GM19099 (cell line): ENCODE results near the gene CTNNAL1.

Experiments used
- POLR2A ChIP-seq: IDR thresholded peaks from 3 replicates; pipeline ENCODE4 v1.6.1; 2011; ENCODE audit warnings: low read depth; ENCODE audit not compliant: insufficient read length; ENCODE audit errors: extremely low read depth

Gene CTNNAL1

DNA sequence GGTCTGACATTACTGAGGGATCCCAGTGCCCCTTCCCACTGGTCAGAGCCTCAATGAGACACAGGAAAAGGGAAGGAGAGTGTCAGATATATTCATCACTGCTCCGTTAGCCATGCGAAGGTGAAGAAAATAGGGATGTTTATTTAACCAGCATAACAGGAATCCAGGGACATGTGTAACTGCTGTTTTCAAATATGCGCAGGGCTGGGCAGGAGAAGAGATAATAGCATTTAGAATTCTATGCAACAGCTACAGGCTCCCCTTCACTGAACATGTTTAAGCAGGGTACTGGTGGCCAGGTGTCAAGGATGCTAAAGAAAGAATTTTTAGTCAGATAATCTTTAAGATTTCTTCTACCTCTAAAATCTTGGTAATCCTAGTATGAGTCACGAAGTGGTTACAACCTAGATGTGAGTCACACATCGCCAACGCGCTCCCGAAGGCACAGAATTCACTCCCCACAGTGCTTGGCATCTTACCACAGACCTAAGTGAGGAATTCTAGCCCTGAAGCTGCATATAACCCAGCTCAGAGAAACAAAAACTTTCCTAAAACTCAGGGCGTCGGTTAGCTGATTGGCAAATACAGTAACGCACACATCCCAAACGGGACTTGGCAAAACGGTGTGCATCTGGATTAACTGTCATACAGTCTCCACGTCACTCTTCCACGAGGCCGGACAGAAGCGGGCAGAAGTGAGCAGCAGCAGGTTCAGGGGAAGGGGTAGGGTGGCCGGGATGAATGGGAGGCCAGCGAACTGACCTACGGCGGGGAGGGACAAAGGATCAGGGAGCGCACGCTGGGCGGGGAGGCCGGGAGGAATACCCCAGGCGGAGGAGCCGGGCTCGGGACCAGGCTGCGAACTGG is 1.1 kb downstream of the CTNNAL1 start:
- TF ChIP-seq POLR2A, result no peak

DNA sequence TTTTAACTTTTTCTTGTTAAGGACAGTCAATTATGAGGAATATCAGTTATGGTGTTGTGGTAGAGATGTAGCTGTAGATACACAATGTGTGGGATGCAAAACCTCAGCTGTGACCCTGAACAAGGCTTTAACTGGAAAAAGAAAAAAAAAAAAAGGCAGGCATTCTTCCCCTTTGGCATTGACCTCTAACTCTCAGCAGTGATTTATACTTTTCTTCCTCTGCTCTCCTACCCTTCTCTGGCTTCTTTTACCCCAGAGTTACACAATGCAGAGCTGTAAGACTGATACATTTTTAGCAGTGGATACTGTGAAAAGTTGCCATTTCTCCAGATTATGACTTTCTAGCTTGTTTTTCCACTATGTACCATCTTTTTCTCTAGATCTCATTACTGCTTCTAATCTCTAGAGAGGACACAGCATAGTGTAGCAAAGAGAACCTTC is 2.0 kb downstream of the CTNNAL1 start:
- TF ChIP-seq POLR2A, result no peak

DNA sequence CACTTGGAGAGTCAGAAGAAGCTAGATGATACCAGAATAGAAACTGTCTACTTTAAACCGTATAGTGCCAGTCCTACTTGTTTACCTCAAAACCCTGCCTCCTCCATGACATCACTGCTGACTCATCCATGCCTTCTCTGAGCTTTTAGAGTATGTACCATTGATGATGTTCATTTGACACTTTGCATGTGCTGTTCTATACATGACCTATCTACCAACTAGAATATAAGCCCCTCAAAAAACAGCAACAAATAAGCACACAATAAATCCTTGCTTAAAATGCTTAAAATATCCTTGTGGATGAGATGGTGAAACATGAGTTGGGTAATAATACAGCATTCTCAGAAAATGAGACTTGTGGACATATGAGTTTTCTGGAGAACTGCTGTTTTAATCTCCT is 2.6 kb downstream of the CTNNAL1 start:
- no peak for TF ChIP-seq POLR2A

DNA sequence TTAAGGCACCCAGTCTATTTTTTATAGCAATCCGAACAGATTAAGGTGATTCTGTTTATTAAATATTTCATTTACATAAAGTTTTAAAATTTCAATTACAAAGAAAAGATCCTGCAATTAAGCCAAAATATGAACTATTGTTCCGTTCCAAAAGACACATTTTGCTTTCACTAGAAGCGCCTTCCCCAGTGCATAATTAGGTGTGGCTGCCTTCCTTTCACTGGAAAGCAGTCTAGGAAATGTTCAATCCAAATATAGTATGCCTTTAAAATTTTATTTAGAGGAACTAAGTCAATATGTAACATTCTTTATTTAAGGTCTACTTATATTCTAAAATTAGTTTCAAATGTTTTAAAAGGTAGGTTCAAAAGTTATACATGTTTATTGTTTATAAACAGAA is 7.6 kb downstream of the CTNNAL1 start:
- no peak for TF ChIP-seq POLR2A

DNA sequence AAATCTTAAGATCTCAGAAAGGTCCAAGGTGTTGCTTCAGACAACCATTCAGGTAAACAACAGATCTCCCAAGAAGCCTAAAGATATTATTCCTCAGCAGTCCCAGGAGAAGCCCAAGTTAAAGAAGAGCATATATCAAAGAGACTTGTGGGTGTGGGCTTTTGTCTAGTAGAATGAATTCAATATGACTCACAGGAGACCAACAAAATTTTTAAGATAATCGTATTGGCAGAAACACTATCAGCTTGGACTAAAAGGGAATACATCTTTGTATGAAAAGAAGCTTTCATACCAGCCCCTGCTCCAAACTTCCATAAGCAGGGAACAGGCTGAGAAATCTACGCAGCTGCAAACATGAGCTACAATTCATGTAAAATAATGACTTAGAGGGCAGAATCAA is 10.2 kb downstream of the CTNNAL1 start:
- TF ChIP-seq POLR2A, result no peak

DNA sequence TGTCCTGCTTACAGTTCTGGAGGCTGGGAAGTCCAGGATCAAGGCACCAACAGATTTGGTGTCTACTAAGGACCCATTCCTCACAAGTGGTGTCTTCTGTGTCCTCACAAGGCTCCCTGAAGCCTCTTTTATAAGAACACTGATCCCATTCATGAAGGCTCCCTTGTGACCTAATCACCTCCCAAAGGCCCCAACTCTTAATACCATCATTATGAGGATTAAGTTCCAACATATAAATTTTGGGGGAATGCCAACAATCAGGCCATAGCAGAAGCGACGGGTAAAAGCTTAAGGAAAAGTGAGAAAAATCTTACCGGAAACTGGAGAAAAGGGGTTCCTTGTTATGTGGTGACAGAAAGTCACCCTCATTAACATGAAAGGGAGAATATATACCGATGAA is 11.2 kb downstream of the CTNNAL1 start:
- TF ChIP-seq POLR2A, result no peak

DNA sequence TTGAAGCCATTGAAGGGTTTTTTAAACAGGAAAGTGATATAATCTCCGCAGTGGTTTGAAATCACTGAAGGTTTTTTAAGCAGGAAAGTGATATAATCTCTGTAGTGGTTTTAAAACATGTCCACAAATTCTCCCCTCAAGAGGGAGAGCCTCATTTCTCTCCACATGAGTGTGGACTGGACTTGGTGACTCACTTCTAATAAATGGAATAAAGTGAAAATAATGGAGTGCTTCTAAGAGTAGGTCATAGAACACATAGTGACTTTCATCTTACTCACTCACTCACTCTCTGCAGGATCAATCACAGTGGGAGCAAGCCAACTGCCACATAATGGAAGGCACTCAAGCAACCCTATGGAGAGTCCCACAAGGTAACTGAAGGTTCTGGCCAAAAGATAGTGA is 12.0 kb downstream of the CTNNAL1 start:
- no peak for TF ChIP-seq POLR2A

GRCh38 chr9:108997112-108997511 is 16.2 kb downstream of the CTNNAL1 start:
- no peak for TF ChIP-seq POLR2A

DNA sequence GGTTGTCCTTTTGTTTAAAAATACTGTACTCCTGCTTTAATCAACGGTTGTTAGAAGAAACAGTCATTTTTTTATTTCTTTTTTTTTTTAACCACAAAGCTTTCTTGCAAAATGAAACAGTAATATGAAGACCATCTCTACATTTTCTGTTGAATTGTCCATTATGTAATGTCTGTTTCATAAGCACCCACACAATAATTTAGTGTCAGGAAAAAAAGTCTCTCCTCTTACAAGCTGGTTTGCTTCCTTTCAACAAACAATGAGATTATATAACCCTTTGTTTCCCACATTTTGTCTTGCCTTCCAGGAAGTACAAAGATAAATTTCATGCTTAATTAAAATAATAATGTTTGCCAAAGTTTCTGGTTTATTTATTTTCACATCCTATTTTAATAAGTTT is 16.7 kb downstream of the CTNNAL1 start:
- no peak for TF ChIP-seq POLR2A

GRCh38 chr9:108994695-108995094 is 18.6 kb downstream of the CTNNAL1 start:
- TF ChIP-seq POLR2A, result no peak

- no peak for TF ChIP-seq POLR2A
Observed at GRCh38 chr9:108991479-108991878, 21.8 kb downstream of the CTNNAL1 start.

GRCh38 chr9:108983885-108984284 is 29.4 kb downstream of the CTNNAL1 start:
- TF ChIP-seq POLR2A, result no peak

DNA sequence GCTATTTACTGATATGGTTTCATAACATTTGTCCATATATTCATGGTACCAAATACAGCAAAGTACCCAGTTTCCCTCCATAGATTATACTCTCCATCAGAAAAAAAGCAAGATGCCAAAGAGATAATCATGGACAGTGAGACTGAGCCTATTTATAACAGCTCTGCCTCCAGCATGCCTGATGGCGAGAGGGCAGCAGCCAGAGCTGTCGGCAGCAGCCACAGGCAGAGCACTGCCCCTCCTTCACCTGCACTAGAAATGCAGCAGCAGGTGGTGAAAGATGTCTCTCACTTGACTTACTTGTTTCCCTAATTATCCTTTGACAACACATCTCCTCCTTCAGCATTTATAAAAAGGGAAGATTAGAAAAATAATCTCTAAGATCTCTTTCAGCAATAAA is 32.4 kb downstream of the CTNNAL1 start:
- TF ChIP-seq POLR2A, result no peak

DNA sequence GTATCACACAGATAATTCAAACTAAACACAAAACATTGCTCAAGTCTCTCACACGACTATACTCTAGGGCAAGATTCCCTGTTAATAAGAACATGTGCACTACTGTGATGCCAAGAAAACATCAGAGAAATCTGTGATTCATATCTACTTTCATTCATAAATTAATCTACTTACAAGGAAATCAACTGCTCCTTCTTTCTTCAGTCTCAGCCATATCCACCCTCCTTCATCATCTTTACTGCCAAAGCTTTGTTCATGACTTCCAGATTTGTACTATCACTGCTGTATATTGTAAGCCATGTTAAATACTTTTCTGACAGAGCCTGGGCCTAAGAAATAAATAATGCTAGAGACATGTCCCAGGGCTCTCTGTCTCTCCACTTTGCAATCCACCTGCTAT is 35.1 kb downstream of the CTNNAL1 start:
- no peak for TF ChIP-seq POLR2A

- no peak for TF ChIP-seq POLR2A
Observed at GRCh38 chr9:108973895-108974294, 39.4 kb downstream of the CTNNAL1 start.

DNA sequence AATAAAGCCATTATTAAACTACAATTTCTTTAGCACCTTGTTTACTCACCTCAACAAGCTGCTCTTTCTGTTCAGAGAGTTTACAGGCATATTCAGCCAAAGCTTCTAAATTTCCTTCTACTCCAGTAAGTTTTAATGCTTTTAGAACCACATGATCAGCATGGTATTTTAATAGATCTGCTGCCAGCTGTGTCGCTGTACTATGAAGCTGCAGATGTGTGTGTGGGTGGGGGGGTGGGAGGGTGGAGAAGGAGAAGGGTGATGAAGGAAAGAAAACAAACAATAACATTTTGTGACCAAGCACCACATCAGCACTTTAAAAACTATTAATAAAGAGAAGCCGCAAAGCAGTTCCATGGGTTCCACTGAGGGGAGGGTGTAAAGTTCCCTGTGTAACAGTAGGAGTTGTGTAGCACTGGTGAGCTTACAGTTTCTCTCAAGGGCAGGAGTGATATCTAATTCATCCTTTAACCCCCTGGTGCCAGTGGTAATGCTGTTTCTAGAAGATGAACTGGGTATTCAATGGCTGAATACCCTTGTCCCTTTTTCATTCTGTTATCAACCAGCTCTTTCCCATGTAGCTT is 40.6 kb downstream of the CTNNAL1 start:
- TF ChIP-seq POLR2A, result no peak
